H9 (cell line): ENCODE results near the gene NEUROD2. TPM values are rescaled to one million over a fixed set of nuclear protein-coding genes. Genes with fewer than 3 reads are reported as not detected.

ENCODE experiments used
- DNase-seq: peaks from one replicate; pipeline ENCODE4 v3.0.0-alpha.2; 2017
- H2AFZ ChIP-seq: one replicate; pipeline ENCODE4 v1.6.1; 2013; ENCODE audit warnings: mild to moderate bottlenecking, low read length, control low read depth, moderate library complexity
- H2AK5ac ChIP-seq: 2 replicates; pipeline ENCODE4 v1.6.1; 2013; ENCODE audit warnings: low read length, control low read depth, mixed read lengths; ENCODE audit not compliant: insufficient read length
- H2BK120ac ChIP-seq: one replicate; pipeline ENCODE4 v1.6.1; 2013; ENCODE audit warnings: low read depth, mild to moderate bottlenecking, low read length, control low read depth, inconsistent platforms; ENCODE audit not compliant: poor library complexity, severe bottlenecking
- H2BK12ac ChIP-seq: 2 replicates; pipeline ENCODE4 v1.6.1; 2013; ENCODE audit warnings: low read length, control low read depth, mixed read lengths, low read depth; ENCODE audit not compliant: insufficient read length
- H2BK15ac ChIP-seq: 2 replicates; pipeline ENCODE4 v1.6.1; 2013; ENCODE audit warnings: low read depth, low read length, control low read depth
- H2BK20ac ChIP-seq: one replicate; pipeline ENCODE4 v1.6.1; 2013; ENCODE audit warnings: low read depth, mild to moderate bottlenecking, low read length, control low read depth, inconsistent platforms; ENCODE audit not compliant: poor library complexity, severe bottlenecking
- H2BK5ac ChIP-seq: 2 replicates; pipeline ENCODE4 v1.6.1; 2013; ENCODE audit warnings: low read length, control low read depth, mixed read lengths; ENCODE audit not compliant: insufficient read length
- H3K14ac ChIP-seq: 2 replicates; pipeline ENCODE4 v1.6.1; 2013; ENCODE audit warnings: low read length, control low read depth; ENCODE audit not compliant: insufficient read depth
- H3K18ac ChIP-seq: 2 replicates; pipeline ENCODE4 v1.6.1; 2013; ENCODE audit warnings: low read depth, mild to moderate bottlenecking, mixed read lengths, low read length, control low read depth; ENCODE audit not compliant: insufficient read length
- H3K23ac ChIP-seq: 2 replicates; pipeline ENCODE4 v1.6.1; 2013; ENCODE audit warnings: low read length, control low read depth, mixed read lengths, low read depth; ENCODE audit not compliant: insufficient read length
- H3K23me2 ChIP-seq: 2 replicates; pipeline ENCODE4 v1.6.1; 2013; ENCODE audit warnings: low read depth, mild to moderate bottlenecking, mixed read lengths, low read length, control low read depth; ENCODE audit not compliant: insufficient read length, poor library complexity, severe bottlenecking
- H3K27ac ChIP-seq: 2 replicates; pipeline ENCODE4 v1.5.1; 2013; ENCODE audit warnings: low read length, control low read depth, mixed read lengths, low read depth; ENCODE audit not compliant: insufficient read length
- H3K27me3 ChIP-seq: 2 replicates; pipeline ENCODE4 v1.6.1; 2013; ENCODE audit warnings: low read length, control low read depth, inconsistent platforms; ENCODE audit not compliant: insufficient read depth
- H3K4ac ChIP-seq: 2 replicates; pipeline ENCODE4 v1.6.1; 2013; ENCODE audit warnings: low read depth, mild to moderate bottlenecking, control low read depth, inconsistent platforms, low read length, moderate library complexity
- H3K4me1 ChIP-seq: 2 replicates; pipeline ENCODE4 v1.6.1; 2013; ENCODE audit warnings: low read length, control low read depth, inconsistent platforms; ENCODE audit not compliant: insufficient read depth
- H3K4me2 ChIP-seq: 2 replicates; pipeline ENCODE4 v1.6.1; 2013; ENCODE audit warnings: low read length, control low read depth, mixed read lengths; ENCODE audit not compliant: insufficient read length, insufficient read depth
- H3K56ac ChIP-seq: 2 replicates; pipeline ENCODE4 v1.6.1; 2013; ENCODE audit warnings: low read depth, mild to moderate bottlenecking, mixed read lengths, low read length, control low read depth; ENCODE audit not compliant: insufficient read length
- H3K79me1 ChIP-seq: 2 replicates; pipeline ENCODE4 v1.6.1; 2013; ENCODE audit warnings: low read depth, mild to moderate bottlenecking, moderate library complexity, low read length, control low read depth, inconsistent platforms; ENCODE audit not compliant: insufficient read depth, poor library complexity, severe bottlenecking
- H3K79me2 ChIP-seq: 2 replicates; pipeline ENCODE4 v1.6.1; 2013; ENCODE audit warnings: low read length, control low read depth, inconsistent platforms; ENCODE audit not compliant: insufficient read depth
- H3K9ac ChIP-seq: 2 replicates; pipeline ENCODE4 v1.6.1; 2013; ENCODE audit warnings: low read length, control low read depth, mixed read lengths; ENCODE audit not compliant: insufficient read length; ENCODE audit errors: extremely low read depth
- H3K9me3 ChIP-seq: one replicate; pipeline ENCODE4 v1.6.1; 2013; ENCODE audit warnings: low read depth, low read length, inconsistent platforms; ENCODE audit not compliant: control insufficient read depth
- H3T11ph ChIP-seq: one replicate; pipeline ENCODE4 v1.6.1; 2013; ENCODE audit warnings: mild to moderate bottlenecking, low read length, control low read depth, inconsistent platforms
- H4K20me1 ChIP-seq: one replicate; pipeline ENCODE4 v1.6.1; 2013; ENCODE audit not compliant: control insufficient read depth, insufficient read length, insufficient read depth
- H4K5ac ChIP-seq: 2 replicates; pipeline ENCODE4 v1.6.1; 2013; ENCODE audit warnings: low read depth, mild to moderate bottlenecking, mixed read lengths, low read length, control low read depth; ENCODE audit not compliant: insufficient read length
- H4K8ac ChIP-seq: replicated peaks from 2 replicates; pipeline ENCODE4 v1.6.1; 2013; ENCODE audit warnings: low read length, control low read depth, mixed read lengths, low read depth; ENCODE audit not compliant: insufficient read length
- H4K91ac ChIP-seq: 2 replicates; pipeline ENCODE4 v1.6.1; 2013; ENCODE audit warnings: low read depth, mild to moderate bottlenecking, moderate library complexity, mixed read lengths, low read length, control low read depth; ENCODE audit not compliant: insufficient read length
- H3K27ac Mint-ChIP-seq, 3 experiments: 2 replicates in 2 of 3; 3 replicates in 1 of 3; pipeline ENCODE4 v1.8.0; 2020 to 2021; ENCODE audit warnings: mixed read lengths in 3 of 3, mild to moderate bottlenecking in 1 of 3, moderate library complexity in 1 of 3
- H3K27me3 Mint-ChIP-seq: 2 replicates; pipeline ENCODE4 v1.8.0; 2021; ENCODE audit warnings: low read depth, mild to moderate bottlenecking, moderate library complexity, mixed read lengths
- H3K36me3 Mint-ChIP-seq, 3 experiments: 2 replicates in 2 of 3; 3 replicates in 1 of 3; pipeline ENCODE4 v1.8.0; 2020 to 2021; ENCODE audit warnings: low read depth in 3 of 3, mixed read lengths in 3 of 3; ENCODE audit not compliant: insufficient read depth in 1 of 3
- H3K4me1 Mint-ChIP-seq, 2 experiments: 2 replicates each; pipeline ENCODE4 v1.8.0; 2020; ENCODE audit warnings: mixed read lengths in 2 of 2
- H3K4me3 Mint-ChIP-seq, 2 experiments: 2 replicates in 1 of 2; 3 replicates in 1 of 2; pipeline ENCODE4 v1.8.0; 2020 to 2021; ENCODE audit warnings: mild to moderate bottlenecking in 2 of 2, mixed read lengths in 2 of 2, moderate library complexity in 1 of 2
- H3K9me3 Mint-ChIP-seq, 2 experiments: 2 replicates in 1 of 2; 3 replicates in 1 of 2; pipeline ENCODE4 v1.8.0; 2020; ENCODE audit warnings: mild to moderate bottlenecking in 2 of 2, mixed read lengths in 2 of 2, moderate library complexity in 1 of 2
- CTCF ChIP-seq: fragments of 200-600 bp; sonication (generic); conservative IDR thresholded peaks from 3 replicates; pipeline ENCODE4 v1.8.0; 2021; ENCODE audit warnings: antibody characterized with exemption, mild to moderate bottlenecking
- WGBS: extraction: QIAGEN DNeasy Blood & Tissue Kit; methylation state at CpG from one replicate; pipeline ENCODE4 v1.1.7; 2013; ENCODE audit warnings: missing lambda C conversion rate, low lambda C conversion rate, mixed read lengths; ENCODE audit not compliant: insufficient read length; ENCODE audit errors: extremely low coverage; 5-methylcytosine and 5-hydroxymethylcytosine counted together
- total RNA-seq: library from RNA; stranded (reverse); gene quantifications from 2 replicates; pipeline ENCODE4 v1.2.1, GENCODE V29; 2021

The NEUROD2 gene
- total RNA-seq, 1 experiment from 2014 or later: not detected

DNA sequence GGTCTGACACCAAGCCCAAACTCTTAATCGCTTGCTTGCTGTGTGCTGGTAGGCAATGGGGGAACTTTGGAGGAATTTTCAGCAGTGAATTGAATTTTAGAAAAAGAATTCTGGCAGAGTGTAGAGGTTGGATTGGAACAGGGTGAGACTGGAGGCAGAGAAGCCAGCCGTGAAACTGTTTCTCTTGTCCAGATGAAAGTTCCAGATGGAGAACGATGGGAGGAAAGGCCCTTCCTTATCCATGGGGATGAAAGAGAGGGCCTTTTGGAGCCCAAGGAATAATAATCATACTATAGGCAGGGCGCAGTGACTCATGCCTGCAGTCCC, 26.0 kb downstream of the NEUROD2 start:
- H3K23me2 ChIP-seq: no peaks in the 10 kb centered on the region
- no CpG with 5 or more reads among the region's 4 CpGs for WGBS
- H3K18ac ChIP-seq: no peak overlapping the region

More for the DNA sequence above, 26.0 kb downstream of the NEUROD2 start:
- H3K9me3 Mint-ChIP-seq: no peaks in the 10 kb centered on the region
- Histone ChIP-seq H2BK120ac (no peak overlapping the region), H2AK5ac (no peak overlapping the region), H3K23ac (no peak overlapping the region), H2BK15ac (no peak overlapping the region), H2AFZ (no peak overlapping the region), H3K14ac (no peak overlapping the region), H2BK5ac (no peak overlapping the region), H3K9me3 (no peaks in the 10 kb centered on the region), H3K4ac (no peak overlapping the region), H4K8ac (no peak overlapping the region), H3T11ph (no peak overlapping the region), H3K27me3 (no peaks in the 10 kb centered on the region), H4K20me1 (no peaks in the 10 kb centered on the region), H2BK20ac (no peak overlapping the region), H2BK12ac (no peak overlapping the region), H3K79me2 (no peaks in the 10 kb centered on the region), H3K56ac (no peak overlapping the region), H4K5ac (no peak overlapping the region), H3K9ac (no peak overlapping the region), H3K4me1 (peaks cover 12% of the 10 kb centered on the region), H3K4me2 (no peak overlapping the region), H4K91ac (no peak overlapping the region), H3K27ac (no peak overlapping the region), H3K79me1 (no peaks in the 10 kb centered on the region)
- no peak for DNase-seq
- H3K27ac Mint-ChIP-seq: no peak overlapping the region
- H3K4me3 Mint-ChIP-seq: no peak overlapping the region
- peaks cover 29% of the 10 kb centered on the region for H3K27me3 Mint-ChIP-seq
- peaks cover 32 to 35% of the 10 kb centered on the region in 2 experiments for H3K4me1 Mint-ChIP-seq
- TF ChIP-seq CTCF: no peak
- no peaks in the 10 kb centered on the region for H3K36me3 Mint-ChIP-seq
